PC-9 (cell line): ENCODE measurements around the gene HNRNPA0.

ENCODE experiments used
- CTCF ChIP-seq: fragments of 200-600 bp; sonication (generic); conservative IDR thresholded peaks from 2 replicates; pipeline ENCODE4 v1.6.1; 2017; ENCODE audit warnings: mixed run types, antibody characterized with exemption, mild to moderate bottlenecking, moderate library complexity
- EZH2 ChIP-seq: fragments of 200-600 bp; sonication (generic); IDR thresholded peaks from 2 replicates; pipeline ENCODE4 v1.8.0; 2017; ENCODE audit warnings: antibody characterized with exemption, low read depth

- TF ChIP-seq CTCF (no peak), EZH2 (no peak)
These were observed 39.2 kb downstream of the HNRNPA0 start for GRCh38 chr5:137714946-137715345.
